Measurements from ENCODE around the gene FEN1.
A peak's percentile ranks its signal among the peaks of the same experiment; 100 is the strongest.

Gene FEN1

GRCh38 chr11:61756147-61756451 is 36.6 kb upstream of the FEN1 start:
- ChIA-PET POLR2A (no interaction called here), CTCF (interaction anchor here (0.7 to 1.6 kb wide), 5 partner anchors 9 to 32 kb away, joined by 3 to 8 read pairs (median 4); no protein-coding TSS in a partner anchor)
- Histone ChIP-seq H3K9me3 (ENCODE audit: control insufficient read depth, insufficient read depth, low read depth, low read length) (no peaks in the 10 kb centered on the region), H3K4me1 (ENCODE audit: control insufficient read depth, insufficient read depth, low read length) (no peaks in the 10 kb centered on the region; the same call in 1 of the 2 replicates), H3K4me3 (ENCODE audit: low read depth, low read length) (no peak overlapping the region), H3K36me3 (ENCODE audit: control insufficient read depth in 2 of 2, insufficient read depth in 1 of 2, low read length in 2 of 2) (no peaks in the 10 kb centered on the region), H3K27ac (ENCODE audit: extremely low read depth, low read depth, low read length) (no peak overlapping the region)
- 0 out of 2 replicates have a peak, but pooled peaks have one; percentile 6 for TF ChIP-seq EGR2 (tag by site-specific recombination; IDR thresholded peaks at IDR 0.05; ENCODE audit: low read depth)
- no peak for TF ChIP-seq ZNF473 (tag by site-specific recombination; IDR thresholded peaks at IDR 0.05)

- POLR2A ChIA-PET = no interaction called here
- CTCF ChIA-PET = interaction anchor here (0.7 to 1.6 kb wide), 5 partner anchors 10 to 31 kb away, joined by 3 to 8 read pairs (median 4); no protein-coding TSS in a partner anchor
- TF ChIP-seq OSR2 (tag by site-specific recombination; IDR thresholded peaks at IDR 0.05) (no peak), SP7 (tag by site-specific recombination; IDR thresholded peaks at IDR 0.05) (no peak), ZNF266 (tag by site-specific recombination; IDR thresholded peaks at IDR 0.05; ENCODE audit: low read depth) (no peak), ZIC2 (tag by site-specific recombination; IDR thresholded peaks at IDR 0.05) (peak; percentile 68), SP2 (tag by site-specific recombination; IDR thresholded peaks at IDR 0.05) (peak; percentile 30), ZFHX2 (tag by site-specific recombination; conservative IDR thresholded peaks at IDR 0.05) (peak; percentile 36; the same call in 1 of the 2 replicates), ZNF239 (tag by site-specific recombination; IDR thresholded peaks at IDR 0.05) (no peak), ZBTB17 (tag by site-specific recombination; IDR thresholded peaks at IDR 0.05) (no peak), TCF7L2 (IDR thresholded peaks at IDR 0.05; ENCODE audit: borderline replicate concordance, low read depth, low read length) (no peak), ZSCAN30 (tag by site-specific recombination; IDR thresholded peaks at IDR 0.05) (no peak), IKZF3 (tag by site-specific recombination; IDR thresholded peaks at IDR 0.05) (no peak), ZNF791 (tag by site-specific recombination; IDR thresholded peaks at IDR 0.05) (no peak), ZNF830 (tag by site-specific recombination; IDR thresholded peaks at IDR 0.05; ENCODE audit: low read depth) (no peak), ZNF549 (tag by site-specific recombination; IDR thresholded peaks at IDR 0.05) (no peak), GLIS1 (tag by site-specific recombination; IDR thresholded peaks at IDR 0.05) (peak; percentile 94), GLIS2 (tag by site-specific recombination; IDR thresholded peaks at IDR 0.05) (peak; percentile 50), GFI1B (tag by site-specific recombination; IDR thresholded peaks at IDR 0.05) (no peak), ZNF248 (tag by site-specific recombination; IDR thresholded peaks at IDR 0.05) (no peak), WT1 (tag by site-specific recombination; IDR thresholded peaks at IDR 0.05) (no peak), ZNF114 (tag by site-specific recombination; IDR thresholded peaks at IDR 0.05) (no peak), ZNF76 (tag by site-specific recombination; IDR thresholded peaks at IDR 0.05; ENCODE audit: borderline replicate concordance, low read depth) (peak; percentile 52; the same call in 1 of the 2 replicates), ZXDB (tag by site-specific recombination; IDR thresholded peaks at IDR 0.05) (peak; percentile 68; the same call in 1 of the 2 replicates), ZNF391 (tag by site-specific recombination; IDR thresholded peaks at IDR 0.05; ENCODE audit: borderline replicate concordance, low read depth) (no peak)
- TF ChIP-seq, protein P1, sequence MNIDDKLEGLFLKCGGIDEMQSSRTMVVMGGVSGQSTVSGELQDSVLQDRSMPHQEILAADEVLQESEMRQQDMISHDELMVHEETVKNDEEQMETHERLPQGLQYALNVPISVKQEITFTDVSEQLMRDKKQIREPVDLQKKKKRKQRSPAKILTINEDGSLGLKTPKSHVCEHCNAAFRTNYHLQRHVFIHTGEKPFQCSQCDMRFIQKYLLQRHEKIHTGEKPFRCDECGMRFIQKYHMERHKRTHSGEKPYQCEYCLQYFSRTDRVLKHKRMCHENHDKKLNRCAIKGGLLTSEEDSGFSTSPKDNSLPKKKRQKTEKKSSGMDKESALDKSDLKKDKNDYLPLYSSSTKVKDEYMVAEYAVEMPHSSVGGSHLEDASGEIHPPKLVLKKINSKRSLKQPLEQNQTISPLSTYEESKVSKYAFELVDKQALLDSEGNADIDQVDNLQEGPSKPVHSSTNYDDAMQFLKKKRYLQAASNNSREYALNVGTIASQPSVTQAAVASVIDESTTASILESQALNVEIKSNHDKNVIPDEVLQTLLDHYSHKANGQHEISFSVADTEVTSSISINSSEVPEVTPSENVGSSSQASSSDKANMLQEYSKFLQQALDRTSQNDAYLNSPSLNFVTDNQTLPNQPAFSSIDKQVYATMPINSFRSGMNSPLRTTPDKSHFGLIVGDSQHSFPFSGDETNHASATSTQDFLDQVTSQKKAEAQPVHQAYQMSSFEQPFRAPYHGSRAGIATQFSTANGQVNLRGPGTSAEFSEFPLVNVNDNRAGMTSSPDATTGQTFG (tag by site-specific recombination; IDR thresholded peaks at IDR 0.05; ENCODE audit: borderline replicate concordance) = no peak
- TF ChIP-seq, protein P2, sequence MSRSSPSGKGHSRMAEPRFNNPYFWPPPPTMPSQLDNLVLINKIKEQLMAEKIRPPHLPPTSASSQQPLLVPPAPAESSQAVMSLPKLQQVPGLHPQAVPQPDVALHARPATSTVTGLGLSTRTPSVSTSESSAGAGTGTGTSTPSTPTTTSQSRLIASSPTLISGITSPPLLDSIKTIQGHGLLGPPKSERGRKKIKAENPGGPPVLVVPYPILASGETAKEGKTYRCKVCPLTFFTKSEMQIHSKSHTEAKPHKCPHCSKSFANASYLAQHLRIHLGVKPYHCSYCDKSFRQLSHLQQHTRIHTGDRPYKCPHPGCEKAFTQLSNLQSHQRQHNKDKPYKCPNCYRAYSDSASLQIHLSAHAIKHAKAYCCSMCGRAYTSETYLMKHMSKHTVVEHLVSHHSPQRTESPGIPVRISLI (tag by site-specific recombination; IDR thresholded peaks at IDR 0.05) = no peak
- Histone ChIP-seq H3K27ac (ENCODE audit: extremely low read depth, low read depth, low read length) (no peak overlapping the region), H3K4me1 (ENCODE audit: control insufficient read depth, insufficient read depth, low read length) (no peaks in the 10 kb centered on the region; the same call in 1 of the 2 replicates), H3K36me3 (ENCODE audit: control insufficient read depth in 2 of 2, insufficient read depth in 1 of 2, low read length in 2 of 2) (no peaks in the 10 kb centered on the region), H3K4me3 (ENCODE audit: low read depth, low read length) (no peak overlapping the region), H3K9me3 (ENCODE audit: control insufficient read depth, insufficient read depth, low read depth, low read length) (no peaks in the 10 kb centered on the region)
Measured at GRCh38 chr11:61756452-61757212, 36.1 kb upstream of the FEN1 start.
